NCI-H1105 (cell line): ENCODE measurements around the gene A3GALT2.
"Not testable (repeated sequence)": the region's sequence is repeated elsewhere in the genome, so short reads cannot be mapped to it uniquely, and the experiment has no call there.

Experiments used
- DNase-seq: peaks from one replicate; lab custom pipeline; 2025; lab: John Stamatoyannopoulos, UW

Gene A3GALT2

GRCh38 chr1:33292726-33293340 lies 28.1 kb downstream of the A3GALT2 start:
- no peak for DNase-seq

- DNase-seq: not testable (repeated sequence)
These were observed 30.3 kb downstream of the A3GALT2 start for GRCh38 chr1:33290615-33291014.

GRCh38 chr1:33289858-33290154 lies 31.1 kb downstream of the A3GALT2 start:
- DNase-seq: no peak

- no peak for DNase-seq
These were observed 31.7 kb downstream of the A3GALT2 start for GRCh38 chr1:33288976-33289857.

- no peak for DNase-seq
These were observed 33.6 kb downstream of the A3GALT2 start for GRCh38 chr1:33287317-33287716.

GRCh38 chr1:33286451-33287185 lies 34.3 kb downstream of the A3GALT2 start:
- no peak for DNase-seq

GRCh38 chr1:33284049-33284448 lies 36.8 kb downstream of the A3GALT2 start:
- no peak for DNase-seq

- no peak for DNase-seq
These were observed 38.1 kb downstream of the A3GALT2 start for GRCh38 chr1:33282791-33283190.

GRCh38 chr1:33281554-33282303 lies 39.2 kb downstream of the A3GALT2 start:
- no peak for DNase-seq

GRCh38 chr1:33280091-33280661 lies 40.7 kb downstream of the A3GALT2 start:
- DNase-seq: no peak

- no peak for DNase-seq
These were observed 43.3 kb downstream of the A3GALT2 start for GRCh38 chr1:33277488-33278084.

GRCh38 chr1:33276573-33277298 lies 44.2 kb downstream of the A3GALT2 start:
- no peak for DNase-seq

- no peak for DNase-seq
These were observed 45.0 kb downstream of the A3GALT2 start for GRCh38 chr1:33275706-33276572.

- no peak for DNase-seq
These were observed 45.7 kb downstream of the A3GALT2 start for GRCh38 chr1:33275195-33275594.

GRCh38 chr1:33274446-33274845 lies 46.5 kb downstream of the A3GALT2 start:
- no peak for DNase-seq

- no peak for DNase-seq
These were observed 46.9 kb downstream of the A3GALT2 start for GRCh38 chr1:33273961-33274371.

GRCh38 chr1:33273406-33273805 lies 47.5 kb downstream of the A3GALT2 start:
- no peak for DNase-seq

- DNase-seq: no peak
These were observed 48.0 kb downstream of the A3GALT2 start for GRCh38 chr1:33272930-33273329.

- DNase-seq: no peak
These were observed 48.4 kb downstream of the A3GALT2 start for GRCh38 chr1:33272509-33272908.
